AG10803 (cell line): ENCODE measurements around the gene ATP2A2.
"Not testable (repeated sequence)": the region's sequence is repeated elsewhere in the genome, so short reads cannot be mapped to it uniquely, and the experiment has no call there.

ENCODE experiments used
- DNase-seq: peaks from one replicate; pipeline ENCODE4 v3.0.0; 2010; ENCODE audit warnings: low read depth
- H3K4me3 ChIP-seq: 2 replicates; pipeline ENCODE4 v1.5.1; 2011; ENCODE audit warnings: mild to moderate bottlenecking, low read length, control low read depth
- TF ChIP-seq, protein P1 (sequence below): conservative IDR thresholded peaks from 2 replicates; pipeline ENCODE4 v1.5.1; 2011; ENCODE audit warnings: mild to moderate bottlenecking, low read length, control low read depth, inconsistent platforms

The ATP2A2 gene

DNA sequence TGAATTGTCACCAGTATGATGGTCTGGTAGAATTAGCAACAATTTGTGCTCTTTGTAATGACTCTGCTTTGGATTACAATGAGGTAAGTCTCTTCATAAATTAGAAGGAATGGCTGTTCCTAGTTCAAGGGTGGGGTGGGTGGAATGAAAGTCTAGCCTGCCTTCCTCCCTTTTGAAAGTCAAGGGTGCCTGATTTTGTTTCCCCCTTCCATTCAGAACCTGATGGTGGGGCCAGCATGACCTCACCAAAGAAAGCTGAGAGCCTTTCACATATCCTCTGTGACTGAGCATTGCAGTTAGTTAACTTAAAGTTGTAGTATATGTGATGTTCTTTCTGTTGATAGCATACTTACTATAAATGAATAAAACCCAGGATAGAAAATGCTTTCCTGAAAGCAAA lies 52.2 kb downstream of the ATP2A2 start:
- TF ChIP-seq, protein P1, sequence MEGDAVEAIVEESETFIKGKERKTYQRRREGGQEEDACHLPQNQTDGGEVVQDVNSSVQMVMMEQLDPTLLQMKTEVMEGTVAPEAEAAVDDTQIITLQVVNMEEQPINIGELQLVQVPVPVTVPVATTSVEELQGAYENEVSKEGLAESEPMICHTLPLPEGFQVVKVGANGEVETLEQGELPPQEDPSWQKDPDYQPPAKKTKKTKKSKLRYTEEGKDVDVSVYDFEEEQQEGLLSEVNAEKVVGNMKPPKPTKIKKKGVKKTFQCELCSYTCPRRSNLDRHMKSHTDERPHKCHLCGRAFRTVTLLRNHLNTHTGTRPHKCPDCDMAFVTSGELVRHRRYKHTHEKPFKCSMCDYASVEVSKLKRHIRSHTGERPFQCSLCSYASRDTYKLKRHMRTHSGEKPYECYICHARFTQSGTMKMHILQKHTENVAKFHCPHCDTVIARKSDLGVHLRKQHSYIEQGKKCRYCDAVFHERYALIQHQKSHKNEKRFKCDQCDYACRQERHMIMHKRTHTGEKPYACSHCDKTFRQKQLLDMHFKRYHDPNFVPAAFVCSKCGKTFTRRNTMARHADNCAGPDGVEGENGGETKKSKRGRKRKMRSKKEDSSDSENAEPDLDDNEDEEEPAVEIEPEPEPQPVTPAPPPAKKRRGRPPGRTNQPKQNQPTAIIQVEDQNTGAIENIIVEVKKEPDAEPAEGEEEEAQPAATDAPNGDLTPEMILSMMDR, result no peak
- H3K4me3 ChIP-seq, result no peak overlapping the region
- no peak for DNase-seq

DNA sequence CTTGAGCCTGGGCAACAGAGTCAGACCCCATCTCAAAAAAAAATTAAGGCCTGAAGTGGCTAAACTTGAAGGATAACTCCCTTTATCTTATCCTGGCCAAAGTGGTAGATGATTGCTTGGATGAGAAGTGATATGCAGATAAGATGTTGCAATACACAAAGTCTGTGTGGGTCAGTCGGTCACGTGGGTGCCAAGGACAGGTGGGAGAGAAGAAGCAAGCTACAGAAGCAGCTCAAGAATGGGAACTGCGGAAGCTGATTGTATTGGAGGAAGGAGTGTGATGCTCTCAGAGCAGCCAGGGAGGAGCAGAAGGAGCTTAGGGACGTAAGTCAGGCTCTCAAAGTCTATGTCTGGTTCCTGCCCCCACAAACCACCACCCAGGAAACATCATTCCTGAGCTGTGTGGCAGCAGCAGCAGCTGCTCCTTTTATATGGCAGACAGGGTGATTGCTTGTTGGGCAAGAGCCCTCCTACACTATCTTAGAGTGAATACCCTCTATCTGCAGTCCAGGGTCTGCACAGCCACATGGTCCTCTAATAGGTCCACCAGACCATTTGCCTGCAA lies 54.5 kb downstream of the ATP2A2 start:
- H3K4me3 ChIP-seq, result no peak overlapping the region
- DNase-seq, result no peak
- TF ChIP-seq, protein P1, result no peak

DNA sequence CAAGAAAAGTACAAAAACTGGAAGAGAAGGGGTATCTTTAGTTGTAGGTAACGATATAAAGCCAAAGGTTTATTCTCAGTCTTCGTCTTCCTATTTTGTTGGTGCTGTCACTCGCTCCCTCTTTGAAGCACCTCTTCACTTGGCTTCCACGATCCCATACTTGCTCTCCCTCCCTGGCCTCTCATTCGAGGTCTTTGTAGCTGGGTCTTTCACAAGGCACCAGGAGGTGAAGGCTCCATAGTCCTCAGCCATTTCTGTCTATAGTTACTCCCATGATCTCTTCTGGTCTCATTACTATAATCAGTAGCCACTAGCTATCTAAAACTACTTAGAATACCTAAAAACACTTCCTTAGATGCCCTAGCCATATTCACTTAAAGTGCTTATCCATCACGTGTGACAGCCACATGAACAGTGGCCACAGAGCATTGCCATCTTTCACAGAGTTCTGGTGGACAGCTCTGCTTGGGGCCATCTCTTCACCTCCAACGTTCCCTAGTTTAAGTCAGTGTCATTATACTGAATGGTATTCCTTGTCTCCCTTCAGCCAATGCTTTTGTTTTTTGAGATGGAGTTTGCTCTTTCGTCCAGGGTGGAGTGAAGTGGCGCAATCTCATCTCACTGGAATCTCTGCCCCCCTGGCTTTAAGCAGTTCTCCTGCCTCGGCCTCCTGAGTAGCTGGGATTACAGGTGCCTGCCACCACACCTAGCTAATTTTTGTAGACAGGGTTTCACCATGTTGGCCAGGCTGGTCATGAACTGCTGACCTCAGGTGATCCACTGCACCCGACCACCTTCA lies 57.1 kb downstream of the ATP2A2 start:
- DNase-seq, result no peak
- TF ChIP-seq, protein P1, result no peak
- H3K4me3 ChIP-seq, result no peak overlapping the region

DNA sequence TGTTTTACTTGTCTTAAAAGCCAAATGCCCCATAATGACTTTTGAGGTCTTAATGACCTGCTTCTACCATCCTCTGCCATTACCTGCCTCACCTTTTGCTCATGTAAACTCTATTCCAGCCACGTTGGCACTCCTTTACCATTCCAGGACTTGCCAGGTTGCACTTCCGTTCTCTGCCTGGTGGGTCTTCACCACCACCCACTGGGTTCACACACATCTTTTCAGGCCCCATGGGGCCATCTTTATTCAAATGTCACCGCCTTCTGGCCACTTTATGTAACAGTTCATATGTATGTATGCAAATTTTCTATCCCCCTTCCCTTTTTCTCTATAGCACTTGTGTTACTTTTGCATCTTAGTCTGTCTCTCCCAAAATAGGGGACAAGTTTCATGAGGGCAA lies 57.7 kb downstream of the ATP2A2 start:
- TF ChIP-seq, protein P1, result peak; percentile 18; the same call in 1 of the 2 replicates
- DNase-seq, result no peak
- no peak overlapping the region for H3K4me3 ChIP-seq

DNA sequence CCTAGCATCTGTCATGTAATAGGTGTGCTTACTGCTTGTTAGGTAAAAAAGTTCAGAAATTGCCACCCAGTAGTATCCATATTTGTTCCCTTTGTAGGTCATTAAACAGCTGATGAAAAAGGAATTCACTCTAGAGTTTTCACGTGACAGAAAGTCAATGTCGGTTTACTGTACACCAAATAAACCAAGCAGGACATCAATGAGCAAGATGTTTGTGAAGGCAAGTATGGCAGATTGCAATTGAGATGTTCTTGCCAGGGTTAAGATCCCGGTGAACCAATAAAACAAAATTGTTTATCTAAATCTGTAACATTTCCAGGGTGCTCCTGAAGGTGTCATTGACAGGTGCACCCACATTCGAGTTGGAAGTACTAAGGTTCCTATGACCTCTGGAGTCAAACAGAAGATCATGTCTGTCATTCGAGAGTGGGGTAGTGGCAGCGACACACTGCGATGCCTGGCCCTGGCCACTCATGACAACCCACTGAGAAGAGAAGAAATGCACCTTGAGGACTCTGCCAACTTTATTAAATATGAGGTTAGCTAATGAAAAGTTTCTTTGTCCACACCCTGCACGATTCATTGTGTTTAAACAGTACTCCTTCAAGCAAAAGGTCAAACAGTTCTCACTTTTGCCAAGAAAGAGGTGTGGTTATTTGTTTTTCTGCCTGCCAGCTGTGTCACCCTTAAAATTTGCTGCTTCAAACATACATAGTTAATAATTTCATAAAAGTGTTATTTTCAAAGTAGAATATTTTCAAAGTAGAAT lies 58.3 kb downstream of the ATP2A2 start:
- TF ChIP-seq, protein P1, result no peak
- no peak for DNase-seq
- no peak overlapping the region for H3K4me3 ChIP-seq

DNA sequence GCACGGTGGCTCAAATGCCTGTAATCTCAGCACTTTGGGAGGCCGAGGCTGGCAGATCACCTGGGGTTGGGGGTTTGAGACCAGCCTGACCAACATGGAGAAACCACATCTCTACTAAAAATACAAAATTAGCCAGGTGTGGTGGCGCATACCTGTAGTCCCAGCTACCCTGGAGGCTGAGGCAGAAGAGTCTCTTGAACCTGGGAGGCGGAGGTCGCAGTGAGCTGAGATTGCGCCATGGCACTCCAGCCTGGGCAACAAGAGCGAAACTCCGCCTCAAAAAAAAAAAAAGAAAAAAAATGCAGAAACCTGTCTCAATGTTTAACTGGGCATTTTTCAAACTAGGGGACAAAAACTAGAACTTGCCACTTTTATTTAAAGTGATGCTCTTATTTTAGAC lies 59.2 kb downstream of the ATP2A2 start:
- not testable (repeated sequence) for H3K4me3 ChIP-seq, DNase-seq

DNA sequence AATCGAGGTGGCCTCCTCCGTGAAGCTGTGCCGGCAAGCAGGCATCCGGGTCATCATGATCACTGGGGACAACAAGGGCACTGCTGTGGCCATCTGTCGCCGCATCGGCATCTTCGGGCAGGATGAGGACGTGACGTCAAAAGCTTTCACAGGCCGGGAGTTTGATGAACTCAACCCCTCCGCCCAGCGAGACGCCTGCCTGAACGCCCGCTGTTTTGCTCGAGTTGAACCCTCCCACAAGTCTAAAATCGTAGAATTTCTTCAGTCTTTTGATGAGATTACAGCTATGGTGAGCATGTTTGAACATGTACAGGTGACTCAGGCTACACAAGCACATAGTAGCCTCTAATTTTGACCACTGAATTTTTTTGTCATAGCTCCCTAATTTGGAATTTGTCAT lies 59.7 kb downstream of the ATP2A2 start:
- no peak overlapping the region for H3K4me3 ChIP-seq
- TF ChIP-seq, protein P1, result no peak
- DNase-seq, result no peak
